Measurements from ENCODE around the gene RETREG3.
A peak's percentile ranks its signal among the peaks of the same experiment; 100 is the strongest.
"Not testable (repeated sequence)": the region's sequence is repeated elsewhere in the genome, so short reads cannot be mapped to it uniquely, and the experiment has no call there.

The RETREG3 gene

DNA sequence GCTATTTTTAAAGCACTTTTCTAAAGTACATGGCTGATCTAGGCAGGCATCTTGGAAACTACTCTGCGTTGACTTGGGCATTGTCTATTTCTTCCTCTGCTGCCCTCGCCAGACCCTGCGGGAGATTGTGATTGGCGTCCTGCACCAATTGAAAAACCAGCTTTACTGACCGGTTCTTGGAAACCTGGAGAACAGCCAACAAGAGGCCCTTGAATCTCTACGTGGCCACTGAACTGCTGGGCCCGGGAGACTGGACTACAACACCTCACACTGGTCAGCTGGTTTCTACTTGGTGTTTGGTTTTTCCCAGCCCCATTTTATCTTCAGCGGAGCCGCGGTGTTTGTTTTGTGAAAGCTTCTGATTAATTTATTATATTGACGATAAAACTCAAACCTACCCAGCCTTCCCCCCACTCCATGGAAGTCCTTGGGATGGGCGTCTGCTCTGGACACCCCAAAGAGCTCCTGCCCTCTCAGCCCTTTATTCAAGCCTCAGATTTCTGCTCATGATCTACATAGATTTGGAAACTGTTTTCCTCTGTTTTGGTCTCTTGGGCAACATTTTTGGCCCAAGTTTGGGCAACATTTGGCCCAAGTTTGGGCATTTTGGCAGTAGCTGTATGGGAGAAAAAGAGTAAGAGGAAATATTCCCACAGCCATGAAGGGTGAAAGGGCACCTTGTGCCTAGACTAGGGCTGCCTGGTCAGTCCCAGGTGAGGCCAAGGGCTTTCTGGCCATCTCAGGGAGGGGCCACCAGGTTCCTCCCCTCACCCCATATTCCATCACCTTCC lies 37.5 kb downstream of the RETREG3 start:
- DNase-seq (ENCODE audit: low spot score), result no peak

DNA sequence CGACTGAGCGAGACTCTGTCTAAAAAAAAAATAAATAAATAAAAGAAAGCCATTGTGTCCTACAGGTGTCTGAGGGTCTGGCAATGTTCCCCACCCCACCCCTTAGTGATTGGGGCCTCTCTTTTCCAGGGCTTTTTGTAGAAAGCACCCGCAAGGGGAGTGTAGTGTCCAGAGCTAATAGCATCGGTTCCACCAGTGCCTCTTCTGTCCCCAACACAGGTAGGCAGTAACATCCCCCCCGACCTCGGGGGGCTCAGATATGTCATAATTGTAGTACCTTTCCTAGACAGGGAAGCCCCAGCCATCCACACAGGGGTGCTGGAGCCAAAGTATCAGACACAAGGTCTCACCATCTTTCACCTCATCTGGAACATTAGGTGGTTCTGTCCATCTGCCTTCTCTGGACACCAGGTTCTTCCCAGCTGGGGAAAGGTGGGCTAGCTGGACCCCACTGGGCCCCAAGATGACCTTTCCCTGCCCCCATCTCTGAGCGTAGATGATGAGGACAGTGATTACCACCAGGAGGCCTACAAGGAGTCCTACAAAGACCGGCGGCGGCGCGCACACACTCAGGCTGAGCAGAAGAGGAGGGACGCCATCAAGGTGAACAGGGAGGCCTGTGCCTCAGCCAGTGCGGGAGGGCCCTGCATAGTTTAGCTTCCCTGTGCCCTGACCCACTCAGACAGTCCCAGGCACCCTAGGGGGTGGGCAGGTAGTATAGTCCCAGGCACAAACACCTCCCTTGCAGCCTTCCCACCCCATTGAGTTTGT lies 40.6 kb downstream of the RETREG3 start:
- no peak for DNase-seq (ENCODE audit: low spot score)

DNA sequence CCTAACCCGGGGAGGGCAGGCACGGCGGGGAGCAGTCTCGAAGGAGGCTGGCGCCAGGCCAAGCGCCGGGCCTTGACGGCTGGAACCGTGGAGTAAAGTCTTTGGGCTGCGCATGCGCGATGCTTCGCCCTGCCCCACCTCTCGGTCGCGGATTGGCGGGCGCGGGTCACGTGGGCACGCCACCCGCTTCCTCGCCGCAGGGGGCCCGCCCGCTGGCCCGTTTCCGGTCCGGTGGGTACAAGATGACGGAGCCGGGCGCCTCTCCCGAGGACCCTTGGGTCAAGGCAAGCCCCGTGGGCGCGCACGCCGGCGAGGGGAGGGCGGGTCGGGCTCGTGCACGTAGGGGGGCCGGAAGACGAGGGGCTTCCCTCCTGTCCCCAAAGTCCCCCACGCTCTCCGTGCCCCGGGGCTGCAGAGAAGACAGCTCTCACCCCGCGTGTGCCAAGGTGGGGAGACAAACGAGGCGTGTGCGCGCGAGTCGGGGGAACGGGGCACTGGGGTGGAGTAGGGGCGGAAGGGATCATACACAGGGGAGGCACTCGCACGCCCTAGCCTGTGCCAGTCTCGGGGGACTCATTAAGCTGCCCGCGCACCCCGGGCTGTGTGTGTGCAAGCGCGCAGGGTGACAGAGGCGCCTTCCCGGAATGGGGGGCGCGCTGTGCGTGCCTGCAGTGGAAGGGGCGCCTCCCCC lies 42.1 kb downstream of the RETREG3 start, which contains the start of gene MLX:
Gene MLX (plus strand): TSS at position 218 of the 691 bp plus-strand sequence. CDS start 25 bp downstream, at position 243.
- peak; percentile 100 for DNase-seq (ENCODE audit: low spot score)

DNA sequence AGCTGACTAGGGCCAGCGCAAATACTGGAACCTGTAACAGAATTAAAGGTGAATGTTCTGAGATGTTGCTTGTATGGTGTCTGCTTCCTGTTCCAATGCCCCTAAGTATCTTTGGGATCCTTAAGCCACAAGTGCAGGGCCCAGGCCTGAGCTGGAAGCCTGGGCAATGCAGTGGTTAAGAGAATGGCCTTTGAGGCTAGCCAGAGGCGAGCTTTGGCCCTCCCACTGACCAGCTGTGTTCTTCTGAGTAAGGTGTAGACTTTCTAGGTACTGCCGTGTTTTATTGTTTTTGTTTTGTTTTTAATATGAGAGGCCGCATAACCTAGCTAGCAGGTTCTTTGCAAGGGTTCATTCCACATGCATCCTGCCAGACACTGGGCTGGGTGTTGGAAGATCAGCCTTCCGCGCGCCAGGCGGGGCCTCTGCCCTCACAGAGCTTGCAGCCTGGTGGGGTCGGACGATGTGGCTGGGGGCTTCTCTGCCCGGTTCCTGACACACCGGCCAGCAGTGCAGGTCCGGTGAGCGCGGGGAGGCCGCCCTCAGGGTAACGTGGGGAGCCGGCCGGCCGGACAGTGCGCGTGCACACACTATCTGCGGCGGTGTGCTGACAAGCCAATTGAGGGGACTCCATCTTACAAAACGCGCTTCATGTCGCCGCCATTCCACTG lies 42.8 kb downstream of the RETREG3 start:
- no peak for DNase-seq (ENCODE audit: low spot score)

DNA sequence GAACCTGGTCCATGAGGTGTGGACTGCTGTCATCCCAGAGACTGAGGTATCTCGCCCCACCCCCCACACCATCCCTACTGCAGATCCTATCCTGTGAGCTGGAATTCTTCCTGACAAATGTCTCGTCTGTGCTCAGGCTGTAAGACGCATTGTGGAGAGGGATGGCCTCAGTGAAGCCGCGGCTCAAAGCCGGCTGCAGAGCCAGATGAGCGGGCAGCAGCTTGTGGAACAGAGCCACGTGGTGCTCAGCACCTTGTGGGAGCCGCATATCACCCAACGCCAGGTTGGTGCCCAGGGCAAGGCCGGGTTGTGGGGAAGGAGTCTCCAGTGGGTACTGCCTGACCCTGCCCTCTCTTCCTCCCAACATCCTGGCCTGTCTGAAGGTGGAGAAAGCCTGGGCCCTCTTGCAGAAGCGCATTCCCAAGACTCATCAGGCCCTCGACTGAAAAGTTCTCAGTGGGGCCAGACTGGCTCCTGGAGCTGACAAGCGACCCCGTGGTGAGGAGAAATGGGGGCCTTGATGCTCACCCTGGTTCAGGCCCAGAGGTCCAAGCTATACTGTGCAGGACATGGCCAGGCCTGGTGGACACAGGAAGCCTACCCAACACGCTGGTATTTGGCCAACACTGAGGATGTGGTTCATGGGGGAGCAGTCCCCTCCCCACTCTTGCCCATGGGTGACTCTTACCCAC lies 43.5 kb downstream of the RETREG3 start:
- DNase-seq (ENCODE audit: low spot score), result no peak

DNA sequence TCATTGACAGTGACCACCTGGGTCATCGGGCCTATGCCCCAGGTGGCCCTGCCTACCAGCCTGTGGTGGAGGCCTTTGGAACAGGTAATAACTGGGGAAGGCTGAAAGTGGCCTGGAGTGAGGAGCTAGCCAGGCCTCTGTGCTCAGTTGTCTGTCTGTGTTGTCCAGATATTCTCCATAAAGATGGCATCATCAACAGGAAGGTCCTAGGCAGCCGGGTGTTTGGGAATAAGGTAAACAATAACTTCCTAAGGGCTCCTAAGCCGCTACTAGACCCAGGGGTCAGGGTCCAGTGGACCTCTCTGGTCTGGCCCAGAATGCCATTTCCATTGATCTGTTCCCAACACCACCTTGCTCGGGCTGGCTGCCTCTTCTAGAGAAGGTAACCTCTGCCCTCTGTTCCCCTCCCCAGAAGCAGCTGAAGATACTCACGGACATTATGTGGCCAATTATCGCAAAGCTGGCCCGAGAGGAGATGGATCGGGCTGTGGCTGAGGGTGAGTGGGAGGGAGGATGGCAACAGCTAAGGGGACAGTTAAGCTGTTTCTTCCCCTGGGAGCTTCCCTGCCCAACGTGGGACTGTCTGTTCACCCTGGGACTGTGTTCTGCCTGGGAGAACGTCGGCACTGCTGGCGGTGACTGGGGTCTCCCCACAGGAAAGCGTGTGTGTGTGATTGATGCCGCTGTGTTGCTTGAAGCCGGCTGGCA lies 44.2 kb downstream of the RETREG3 start:
- no peak for DNase-seq (ENCODE audit: low spot score)

DNA sequence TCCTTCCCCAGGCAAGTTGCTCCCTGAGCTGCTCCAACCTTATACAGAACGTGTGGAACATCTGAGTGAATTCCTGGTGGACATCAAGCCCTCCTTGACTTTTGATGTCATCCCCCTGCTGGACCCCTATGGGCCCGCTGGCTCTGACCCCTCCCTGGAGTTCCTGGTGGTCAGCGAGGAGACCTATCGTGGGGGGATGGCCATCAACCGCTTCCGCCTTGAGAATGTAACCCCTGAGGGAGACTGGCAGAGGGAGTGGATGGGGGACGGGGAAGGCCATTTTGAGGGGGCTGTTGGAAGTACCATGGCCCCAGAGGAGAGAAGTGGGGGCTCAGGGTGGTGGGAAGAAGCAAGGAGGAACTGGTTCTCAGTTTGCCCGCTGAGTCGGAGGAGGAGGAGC lies 45.2 kb downstream of the RETREG3 start:
- DNase-seq (ENCODE audit: low spot score), result no peak

DNA sequence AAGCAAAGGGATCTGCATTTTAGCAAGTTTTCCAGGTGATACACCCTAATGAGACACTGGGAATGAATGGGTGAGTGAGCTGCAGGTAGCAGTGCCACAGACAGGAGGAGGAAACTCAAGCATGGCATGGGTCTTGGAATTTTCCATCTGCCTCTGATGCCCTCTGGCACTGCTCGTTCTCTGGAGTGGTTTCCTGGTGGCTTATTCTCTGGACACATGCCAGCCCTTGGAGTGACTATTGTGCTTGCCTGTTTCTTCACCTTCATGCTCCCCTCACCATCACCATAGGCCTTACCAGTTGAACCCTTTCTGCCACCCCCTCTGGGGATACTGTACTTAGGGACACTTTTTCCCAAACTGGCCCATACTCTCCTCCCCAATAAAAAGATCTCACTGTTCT lies 45.6 kb downstream of the RETREG3 start:
- DNase-seq (ENCODE audit: low spot score), result no peak

DNA sequence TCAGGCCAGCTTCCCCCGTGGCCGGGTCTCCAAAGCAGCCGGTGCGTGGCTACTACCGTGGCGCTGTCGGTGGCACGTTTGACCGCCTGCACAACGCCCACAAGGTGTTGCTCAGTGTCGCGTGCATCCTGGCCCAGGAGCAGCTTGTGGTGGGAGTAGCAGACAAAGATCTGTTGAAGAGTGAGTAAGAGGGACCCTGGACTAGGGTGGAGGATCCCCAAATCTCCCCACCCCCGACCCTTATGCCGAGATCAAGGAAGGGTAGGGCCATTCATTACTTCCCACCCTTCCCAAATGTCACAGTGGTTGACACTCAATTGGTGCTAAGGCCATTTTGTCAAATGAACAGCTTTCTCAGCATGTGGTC lies 46.0 kb downstream of the RETREG3 start:
- no peak for DNase-seq (ENCODE audit: low spot score)

DNA sequence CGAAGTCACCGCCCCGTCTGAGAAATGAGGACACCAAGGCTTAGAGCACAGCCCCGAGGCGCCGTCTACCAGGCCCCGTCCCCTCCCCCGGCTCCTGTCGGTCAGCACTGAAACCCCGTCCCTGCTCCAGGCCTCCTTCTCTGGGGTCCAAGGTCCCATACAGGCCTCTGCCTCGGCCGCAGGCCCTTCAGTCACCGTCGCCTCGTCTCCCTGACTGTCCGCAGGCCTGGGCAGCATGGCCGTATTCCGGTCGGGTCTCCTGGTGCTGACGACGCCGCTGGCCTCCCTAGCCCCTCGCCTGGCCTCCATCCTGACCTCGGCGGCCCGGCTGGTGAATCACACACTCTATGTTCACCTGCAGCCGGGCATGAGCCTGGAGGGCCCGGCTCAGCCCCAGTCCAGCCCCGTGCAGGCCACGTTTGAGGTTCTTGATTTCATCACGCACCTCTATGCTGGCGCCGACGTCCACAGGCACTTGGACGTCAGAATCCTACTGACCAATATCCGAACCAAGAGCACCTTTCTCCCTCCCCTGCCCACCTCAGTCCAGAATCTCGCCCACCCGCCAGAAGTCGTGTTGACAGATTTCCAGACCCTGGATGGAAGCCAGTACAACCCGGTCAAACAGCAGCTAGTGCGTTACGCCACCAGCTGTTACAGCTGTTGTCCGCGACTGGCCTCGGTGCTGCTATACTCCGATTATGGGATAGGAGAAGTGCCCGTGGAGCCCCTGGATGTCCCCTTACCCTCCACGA lies 46.6 kb downstream of the RETREG3 start:
- DNase-seq (ENCODE audit: low spot score), result no peak

DNA sequence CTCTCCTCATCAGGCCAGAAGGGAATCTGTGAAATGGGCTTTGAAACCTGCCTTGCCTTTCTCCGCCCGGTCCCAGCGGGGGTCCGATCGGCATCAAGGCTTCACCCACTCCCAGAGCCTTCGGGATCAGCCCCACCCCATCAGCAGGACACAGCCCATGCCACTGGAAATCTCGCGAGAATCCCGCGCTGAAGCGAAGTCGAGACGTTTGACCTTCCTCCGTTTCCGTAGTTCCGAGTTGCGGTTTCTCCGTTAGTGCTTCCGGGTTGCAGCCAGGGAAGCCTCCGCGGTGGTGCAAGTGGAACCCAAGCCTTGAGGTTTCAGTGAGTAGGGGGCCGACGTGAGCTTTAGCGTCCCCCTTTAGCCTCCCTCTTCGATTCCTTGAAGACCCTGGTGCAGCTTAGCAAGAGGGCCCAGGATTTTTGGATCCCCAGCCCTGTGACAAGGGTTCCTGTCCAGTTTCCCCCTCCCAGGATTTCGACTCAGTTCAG lies 47.2 kb downstream of the RETREG3 start, which contains the start of gene COASY:
Gene COASY (plus strand): TSS at position 252 of the 491 bp plus-strand sequence. CDS start 475 bp downstream, outside the sequence.
- DNase-seq (ENCODE audit: low spot score), result peak; percentile 98

DNA sequence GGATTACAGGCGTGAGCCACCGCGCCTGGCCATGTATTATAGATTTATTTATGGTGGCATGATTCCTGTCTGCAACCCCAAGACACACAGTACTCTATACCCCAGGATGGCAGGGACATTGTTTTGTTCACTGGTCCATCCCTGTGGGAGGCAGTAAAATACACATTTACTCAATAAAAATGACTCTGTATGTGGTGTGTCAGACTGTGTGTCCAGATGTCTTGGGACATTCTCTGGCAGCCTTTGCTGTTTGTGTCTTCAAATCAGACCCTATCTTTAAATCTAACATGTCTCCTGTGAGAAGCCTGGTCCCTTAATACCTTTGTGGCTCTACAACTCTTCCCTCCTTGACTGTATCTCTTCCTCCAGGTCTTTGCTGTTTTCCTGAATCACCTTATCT lies 48.9 kb downstream of the RETREG3 start:
- DNase-seq (ENCODE audit: low spot score), result no peak

DNA sequence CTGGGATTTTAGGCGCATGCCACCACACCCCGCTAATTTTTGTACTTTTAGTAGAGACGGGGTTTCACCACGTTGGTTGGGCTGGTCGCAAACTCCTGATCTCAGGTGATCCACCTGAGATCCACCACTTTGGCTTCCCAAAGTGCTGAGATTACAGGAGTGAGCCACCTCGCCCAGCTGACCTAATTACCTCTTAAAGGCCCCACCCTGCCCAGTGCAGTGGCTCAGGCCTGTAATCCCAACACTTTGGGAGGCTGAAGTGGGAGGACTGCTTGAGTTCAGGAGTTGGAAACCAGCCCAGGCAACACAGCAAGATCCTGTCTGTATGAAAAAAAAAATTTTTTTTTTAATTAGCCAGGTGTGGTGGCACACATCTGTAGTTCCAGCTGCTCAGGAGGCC lies 50.1 kb downstream of the RETREG3 start:
- DNase-seq (ENCODE audit: low spot score), result no peak

DNA sequence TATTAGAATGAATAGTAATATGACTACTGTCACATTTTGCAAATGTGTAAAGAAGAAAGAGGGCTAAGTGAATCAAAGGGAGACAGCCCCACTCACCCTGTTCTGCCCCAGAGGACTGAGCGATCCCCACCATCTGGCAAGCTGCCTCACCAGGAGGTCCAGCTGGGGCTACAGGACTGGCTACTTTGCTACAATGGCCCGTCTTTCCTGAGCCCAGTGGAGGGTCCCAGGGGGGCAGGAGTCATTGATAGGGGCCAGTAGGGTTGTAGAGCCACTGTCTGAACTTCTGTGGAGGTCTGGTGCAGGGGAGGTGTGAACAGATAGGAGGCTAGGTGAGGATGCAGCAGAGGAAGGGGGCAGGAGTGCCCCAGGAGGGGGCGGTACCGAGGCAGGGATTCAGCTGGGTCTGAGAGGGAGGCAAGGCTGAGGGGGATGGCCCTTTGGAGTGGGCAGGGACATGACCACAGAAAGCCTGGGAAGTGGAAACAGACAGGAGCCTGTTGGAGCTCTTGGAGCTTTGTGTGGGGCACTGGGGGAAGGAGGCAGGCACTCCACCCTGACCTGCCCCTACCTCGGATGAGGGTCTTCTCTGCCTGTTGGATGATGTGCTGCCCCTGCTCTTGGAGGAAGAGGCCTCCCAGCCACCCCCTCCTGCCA lies 53.1 kb downstream of the RETREG3 start:
- not testable (repeated sequence) for DNase-seq (ENCODE audit: low spot score)

DNA sequence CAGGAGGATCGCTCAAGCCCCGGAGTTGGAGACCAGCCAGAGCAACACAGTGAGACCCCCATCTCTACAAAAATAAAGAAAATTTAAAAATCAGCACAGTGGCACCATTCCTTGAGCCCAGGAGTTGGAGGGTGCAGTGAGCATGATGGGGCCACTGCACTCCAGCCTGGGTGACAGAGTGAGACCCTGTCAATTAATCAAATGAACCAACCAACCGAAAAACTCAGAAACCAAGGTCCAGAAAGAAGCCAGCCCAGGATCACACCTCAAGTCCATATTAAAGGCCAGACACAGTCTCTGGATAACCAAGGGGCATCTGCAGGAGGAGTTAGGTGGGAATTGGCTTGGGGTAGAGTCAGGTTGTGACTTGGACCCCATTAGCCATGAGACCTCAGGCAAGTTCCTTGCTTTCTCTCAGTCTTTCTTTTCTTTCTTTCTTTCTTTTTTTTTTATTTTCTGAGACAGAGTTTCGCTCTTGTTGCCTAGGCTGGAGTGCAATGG lies 54.0 kb downstream of the RETREG3 start:
- DNase-seq (ENCODE audit: low spot score), result no peak

DNA sequence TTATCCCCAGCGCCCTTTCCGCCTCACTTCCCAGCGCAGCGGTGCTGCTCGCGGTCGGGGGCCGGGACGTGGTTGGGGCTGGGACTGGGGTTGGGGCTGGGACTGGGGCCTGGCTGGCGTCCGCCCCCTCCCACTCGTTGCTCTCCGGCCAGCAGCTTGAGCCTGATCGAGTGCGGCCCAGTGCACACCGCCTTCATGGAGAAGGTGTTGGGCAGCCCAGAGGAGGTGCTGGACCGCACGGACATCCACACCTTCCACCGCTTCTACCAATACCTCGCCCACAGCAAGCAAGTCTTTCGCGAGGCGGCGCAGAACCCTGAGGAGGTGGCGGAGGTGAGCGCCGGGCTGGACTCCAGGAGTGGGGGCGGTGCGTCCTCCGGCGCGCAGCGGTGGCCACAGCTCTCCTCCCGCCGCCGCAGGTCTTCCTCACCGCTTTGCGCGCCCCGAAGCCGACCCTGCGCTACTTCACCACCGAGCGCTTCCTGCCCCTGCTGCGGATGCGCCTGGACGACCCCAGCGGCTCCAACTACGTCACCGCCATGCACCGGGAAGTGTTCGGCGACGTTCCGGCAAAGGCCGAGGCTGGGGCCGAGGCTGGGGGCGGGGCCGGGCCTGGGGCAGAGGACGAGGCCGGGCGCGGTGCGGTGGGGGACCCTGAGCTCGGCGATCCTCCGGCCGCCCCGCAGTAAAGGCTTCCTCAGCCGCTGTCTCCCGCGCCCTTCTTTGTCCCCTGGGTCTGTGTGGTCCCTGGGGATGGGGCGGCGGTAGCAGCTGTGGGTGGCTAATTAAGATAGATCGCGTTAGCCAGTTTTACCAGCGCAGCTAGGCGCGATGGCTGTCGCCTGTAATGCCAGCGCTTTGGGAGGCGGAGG lies 54.7 kb downstream of the RETREG3 start:
- DNase-seq (ENCODE audit: low spot score), result peak; percentile 82

DNA sequence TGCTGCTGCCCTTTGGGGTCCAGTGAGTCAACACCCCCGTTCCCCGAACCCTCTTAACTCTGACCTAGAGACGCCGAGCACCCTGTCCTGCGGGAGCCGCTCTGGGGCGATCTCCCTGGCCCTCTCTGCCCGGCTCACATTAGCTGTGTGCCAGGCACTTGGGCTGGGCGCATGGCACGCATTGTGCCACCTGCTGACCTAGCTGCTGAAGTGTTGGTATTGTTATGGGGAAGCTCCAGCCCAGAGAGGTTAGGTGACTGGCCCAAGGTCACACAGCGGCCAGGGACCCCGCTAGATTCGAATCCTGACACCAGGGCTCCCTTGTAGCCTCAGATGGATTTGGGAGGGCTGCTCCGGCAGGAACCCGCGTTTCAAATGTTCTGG lies 55.3 kb downstream of the RETREG3 start:
- DNase-seq (ENCODE audit: low spot score), result no peak

DNA sequence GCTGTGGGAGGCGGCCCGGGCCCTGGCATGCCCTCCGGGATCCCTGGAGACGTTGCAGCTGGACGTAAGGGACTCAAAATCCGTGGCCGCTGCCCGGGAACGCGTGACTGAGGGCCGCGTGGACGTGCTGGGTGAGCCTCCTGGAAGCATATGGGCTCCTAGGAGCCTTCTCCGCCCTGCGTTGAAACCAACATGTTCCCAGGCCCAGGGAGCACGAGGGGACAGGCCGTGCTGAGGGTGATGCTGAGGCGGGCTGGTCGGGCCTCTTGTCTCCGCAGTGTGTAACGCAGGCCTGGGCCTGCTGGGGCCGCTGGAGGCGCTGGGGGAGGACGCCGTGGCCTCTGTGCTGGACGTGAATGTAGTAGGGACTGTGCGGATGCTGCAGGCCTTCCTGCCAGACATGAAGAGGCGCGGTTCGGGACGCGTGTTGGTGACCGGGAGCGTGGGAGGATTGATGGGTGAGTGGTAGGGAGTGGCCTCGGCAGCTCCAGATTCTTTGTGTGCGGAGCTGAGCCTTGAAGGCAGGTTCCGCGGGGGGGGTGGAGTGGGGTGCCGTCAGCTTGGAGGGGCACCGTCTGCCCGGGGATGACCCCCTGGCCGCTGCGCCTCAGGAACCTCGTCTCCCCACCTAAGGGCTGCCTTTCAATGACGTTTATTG lies 55.9 kb downstream of the RETREG3 start:
- DNase-seq (ENCODE audit: low spot score), result no peak

Data from AG08395 (cell line).